22Rv1 (cell line): ENCODE results near the gene ARL8B.

ENCODE experiments used
- H3K27ac ChIP-seq: fragments of 450-650 bp; 2 replicates; pipeline ENCODE4 v1.5.1; 2017
- CTCF ChIP-seq: fragments of 450-650 bp; IDR thresholded peaks from 2 replicates; pipeline ENCODE4 v1.5.1; 2017; ENCODE audit warnings: mild to moderate bottlenecking
- ZFX ChIP-seq: fragments of 450-650 bp; IDR thresholded peaks from 2 replicates; pipeline ENCODE4 v1.6.1; 2017; ENCODE audit warnings: antibody characterized with exemption, borderline replicate concordance

ARL8B gene

GRCh38 chr3:5218815-5219214 is 96.7 kb downstream of the ARL8B start:
- TF ChIP-seq CTCF: no peak
- TF ChIP-seq ZFX: no peak
- no peak overlapping the region for H3K27ac ChIP-seq

GRCh38 chr3:5219216-5219615 is 97.1 kb downstream of the ARL8B start:
- TF ChIP-seq ZFX (no peak), CTCF (no peak)
- no peak overlapping the region for H3K27ac ChIP-seq

GRCh38 chr3:5220193-5220592 is 98.1 kb downstream of the ARL8B start:
- H3K27ac ChIP-seq: no peak overlapping the region
- TF ChIP-seq ZFX (no peak), CTCF (no peak)

GRCh38 chr3:5220667-5221431 is 98.8 kb downstream of the ARL8B start:
- H3K27ac ChIP-seq: no peak overlapping the region
- TF ChIP-seq ZFX (no peak), CTCF (no peak)

- TF ChIP-seq ZFX: no peak
- no peak for TF ChIP-seq CTCF
- H3K27ac ChIP-seq: no peak overlapping the region
Observed at GRCh38 chr3:5221701-5222100, 99.6 kb downstream of the ARL8B start.

- H3K27ac ChIP-seq: no peak overlapping the region
- no peak for TF ChIP-seq ZFX
- no peak for TF ChIP-seq CTCF
Observed at GRCh38 chr3:5222283-5223005, 100.4 kb downstream of the ARL8B start.

GRCh38 chr3:5226783-5227182 is 104.7 kb downstream of the ARL8B start:
- H3K27ac ChIP-seq: no peak overlapping the region
- TF ChIP-seq CTCF: peak; percentile 61
- TF ChIP-seq ZFX: no peak
